ENCODE results near the gene NTSR2. TPM values are rescaled to one million over a fixed set of nuclear protein-coding genes. Genes with fewer than 3 reads are reported as not detected.

Gene NTSR2
- total and polyA plus RNA-seq, 2 experiments from 2014 or later = 0.10 TPM; not detected in 1

GRCh38 chr2:11699686-11700670, 30.0 kb upstream of the NTSR2 start:
- no peak overlapping the region for H2AFZ ChIP-seq
- Mint-ChIP-seq H3K9me3 (no peaks in the 10 kb centered on the region), H3K36me3 (ENCODE audit: low read depth) (no peaks in the 10 kb centered on the region), H3K27me3 (ENCODE audit: insufficient read depth, low read depth, poor library complexity) (peaks cover 4% of the 10 kb centered on the region), H3K27ac (no peak overlapping the region), H3K4me3 (no peak overlapping the region), H3K4me1 (no peaks in the 10 kb centered on the region)
- no peaks in the 10 kb centered on the region for H3K36me3 ChIP-seq (ENCODE audit: insufficient read depth)
- no peaks in the 10 kb centered on the region for H3K4me1 ChIP-seq (ENCODE audit: insufficient read depth)
- H3K79me2 ChIP-seq (replicated peaks; ENCODE audit: insufficient read depth) = no peaks in the 10 kb centered on the region
- H3K4me3 ChIP-seq = no peak overlapping the region
- H3F3A ChIP-seq (replicated peaks; ENCODE audit: low read depth) = no peaks in the 10 kb centered on the region
- H3K27me3 ChIP-seq (ENCODE audit: insufficient read depth) = no peaks in the 10 kb centered on the region
- DNase-seq (ENCODE audit: low spot score) (no peak), ATAC-seq (no peak)
- TF ChIP-seq ZNF114 (CRISPR knock-in tag; IDR thresholded peaks at IDR 0.05) = no peak
- TF ChIP-seq EZH2 (IDR thresholded peaks at IDR 0.05; ENCODE audit: low read depth, unreplicated experiment) = no peak
- no peak for TF ChIP-seq POLR2AphosphoS5 (IDR thresholded peaks at IDR 0.05; ENCODE audit: low read depth)
- TF ChIP-seq STAT1 (IDR thresholded peaks at IDR 0.05; ENCODE audit: unreplicated experiment) = no peak
- no peak for TF ChIP-seq EZH2phosphoT487 (IDR thresholded peaks at IDR 0.05; ENCODE audit: unreplicated experiment)
- TF ChIP-seq CREB1 (CRISPR knock-in tag; IDR thresholded peaks at IDR 0.05; ENCODE audit: low read depth) = no peak
- no peak for TF ChIP-seq ZNF331 (CRISPR knock-in tag; IDR thresholded peaks at IDR 0.05; ENCODE audit: low read depth)
- no peak for TF ChIP-seq JUNB (IDR thresholded peaks at IDR 0.05; ENCODE audit: unreplicated experiment)
- no peak for TF ChIP-seq CTCF (conservative IDR thresholded peaks at IDR 0.05; ENCODE audit: low read depth in 2 of 2)
- no peak for TF ChIP-seq ZNF462 (CRISPR knock-in tag; IDR thresholded peaks at IDR 0.05)
- no peak for TF ChIP-seq ETS1 (IDR thresholded peaks at IDR 0.05)
- TF ChIP-seq REST (IDR thresholded peaks at IDR 0.05; ENCODE audit: unreplicated experiment) = no peak
- no peak overlapping the region for H3K4me2 ChIP-seq
- no peaks in the 10 kb centered on the region for H4K20me1 ChIP-seq (replicated peaks; ENCODE audit: insufficient read depth)
- H3K27ac ChIP-seq (ENCODE audit: low read depth) = no peak overlapping the region
- 0 out of 2 replicates have a peak, but pooled peaks cover under 1% of the 10 kb centered on the region for H3K9me2 ChIP-seq (ENCODE audit: insufficient read depth)
